SK-N-DZ (cell line): ENCODE measurements around the gene ORM1.

Experiments
- DNase-seq: peaks from one replicate; pipeline ENCODE4 v3.0.0-alpha.2; 2015; ENCODE audit warnings: low spot score

ORM1 gene

DNA sequence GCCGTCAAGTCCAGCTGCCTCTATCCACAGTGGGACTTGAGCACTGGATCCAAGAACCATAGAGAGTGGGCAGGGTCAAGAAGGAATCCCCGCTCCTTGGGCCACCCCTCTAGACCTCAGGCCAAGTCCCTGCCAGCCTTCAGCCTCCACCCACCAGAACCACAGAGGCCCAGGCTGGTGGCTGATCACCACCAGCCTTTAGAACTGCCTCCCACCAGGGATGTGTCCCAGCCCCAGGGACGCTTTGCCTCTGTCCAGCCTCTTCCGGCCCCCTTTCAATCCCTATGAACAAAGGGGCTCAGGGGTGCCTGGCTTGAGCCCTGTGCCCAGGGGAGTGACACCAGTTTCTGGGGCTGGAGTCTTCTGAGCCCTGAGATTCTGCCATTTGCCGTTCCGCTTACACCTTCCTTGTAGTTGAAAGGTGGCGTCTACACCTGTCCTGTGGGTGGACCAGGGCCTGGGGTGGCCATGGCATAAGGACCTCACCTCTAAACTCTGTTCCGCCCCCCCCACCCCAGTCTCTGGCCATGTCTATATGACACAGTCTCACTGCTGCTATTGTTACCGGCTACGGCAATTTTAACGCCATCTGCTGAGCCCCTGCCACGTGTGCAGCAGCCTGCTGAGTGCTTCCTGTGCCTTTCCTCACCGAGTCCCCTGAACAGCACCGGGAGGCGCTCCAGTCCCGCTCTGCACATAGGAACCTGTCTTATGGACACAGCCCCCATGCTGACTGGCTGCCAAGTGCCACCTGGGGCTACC lies 35.7 kb upstream of the ORM1 start:
- no peak for DNase-seq

DNA sequence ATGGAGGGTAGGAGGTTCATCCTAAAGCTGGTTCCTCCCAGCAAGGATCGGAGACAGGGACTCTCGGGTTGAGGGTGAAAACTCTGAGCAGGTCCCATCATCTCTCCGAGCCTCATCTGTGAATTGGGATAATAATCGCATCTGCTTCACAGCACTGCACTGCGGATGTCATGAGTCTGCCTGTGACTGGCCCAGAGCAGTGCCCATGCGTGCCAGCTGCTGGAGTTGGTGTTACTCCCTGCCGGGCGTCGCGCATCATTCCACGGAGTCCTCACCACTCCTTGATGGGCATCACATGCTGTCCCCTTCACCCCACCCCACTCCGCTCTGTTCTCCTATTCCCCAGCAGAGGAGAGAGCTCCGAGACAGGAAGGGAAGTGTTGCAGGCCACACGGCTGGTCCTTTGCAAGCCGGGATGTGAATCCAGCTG lies 35.1 kb upstream of the ORM1 start:
- DNase-seq, result no peak

DNA sequence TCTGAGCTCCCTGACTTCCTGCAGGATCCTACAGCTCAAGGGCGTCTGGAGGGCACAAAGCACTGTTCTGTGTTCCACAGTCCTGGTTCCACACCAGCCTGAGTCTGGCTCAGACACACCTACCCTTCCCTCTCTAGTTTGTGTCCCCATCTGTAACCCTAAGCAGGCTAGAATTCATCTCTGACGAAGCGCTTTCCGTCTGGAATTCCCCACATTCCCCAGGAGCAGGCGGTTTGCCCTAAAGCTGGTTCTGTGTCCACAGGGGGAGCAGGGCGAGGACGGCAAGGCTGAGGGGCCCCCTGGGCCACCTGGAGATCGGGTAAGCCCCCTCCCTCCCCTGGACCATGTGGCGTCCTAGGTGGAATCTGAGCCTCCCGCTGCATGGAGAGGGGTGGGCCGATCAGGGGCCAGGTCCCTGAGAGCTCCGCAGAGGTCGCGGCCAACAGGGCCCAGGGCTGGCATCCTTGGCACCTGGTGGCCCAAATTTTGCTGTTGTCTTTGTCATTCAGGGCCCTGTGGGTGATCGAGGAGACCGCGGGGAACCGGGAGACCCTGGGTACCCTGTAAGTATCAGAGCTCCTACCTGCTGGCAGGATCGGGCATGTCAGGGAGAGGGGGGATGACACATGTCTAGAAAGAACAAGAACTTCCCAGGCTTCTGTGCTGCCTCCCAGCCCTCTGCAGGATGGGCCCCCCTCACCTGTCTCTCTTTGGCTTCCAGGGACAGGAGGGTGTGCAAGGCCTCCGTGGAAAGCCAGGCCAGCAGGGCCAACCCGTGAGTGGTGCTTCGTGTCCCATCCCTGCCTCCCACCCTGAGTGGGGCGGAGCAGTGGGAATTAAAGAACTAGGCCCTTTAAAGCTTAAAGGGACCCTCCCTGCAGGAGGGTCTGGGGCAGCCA lies 34.5 kb upstream of the ORM1 start:
- DNase-seq, result no peak

DNA sequence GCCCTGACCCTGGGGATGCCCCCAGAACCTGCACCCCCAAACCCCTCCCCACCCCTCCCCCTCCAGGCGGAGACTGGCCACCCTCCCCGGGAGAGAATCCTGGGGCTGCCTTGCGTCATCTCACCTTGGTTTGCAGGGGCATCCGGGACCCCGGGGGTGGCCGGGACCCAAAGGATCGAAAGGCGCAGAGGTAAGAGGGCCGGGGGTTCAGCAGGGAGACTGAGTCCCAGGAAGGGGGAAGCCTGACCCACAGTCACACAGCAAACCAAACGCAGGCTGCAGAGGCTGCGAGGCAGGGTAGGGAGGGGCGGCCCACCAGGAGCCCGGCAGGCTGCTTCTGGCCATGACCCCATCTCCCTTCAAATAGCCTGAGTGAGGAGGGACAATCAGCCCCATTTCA lies 33.8 kb upstream of the ORM1 start:
- DNase-seq, result no peak

DNA sequence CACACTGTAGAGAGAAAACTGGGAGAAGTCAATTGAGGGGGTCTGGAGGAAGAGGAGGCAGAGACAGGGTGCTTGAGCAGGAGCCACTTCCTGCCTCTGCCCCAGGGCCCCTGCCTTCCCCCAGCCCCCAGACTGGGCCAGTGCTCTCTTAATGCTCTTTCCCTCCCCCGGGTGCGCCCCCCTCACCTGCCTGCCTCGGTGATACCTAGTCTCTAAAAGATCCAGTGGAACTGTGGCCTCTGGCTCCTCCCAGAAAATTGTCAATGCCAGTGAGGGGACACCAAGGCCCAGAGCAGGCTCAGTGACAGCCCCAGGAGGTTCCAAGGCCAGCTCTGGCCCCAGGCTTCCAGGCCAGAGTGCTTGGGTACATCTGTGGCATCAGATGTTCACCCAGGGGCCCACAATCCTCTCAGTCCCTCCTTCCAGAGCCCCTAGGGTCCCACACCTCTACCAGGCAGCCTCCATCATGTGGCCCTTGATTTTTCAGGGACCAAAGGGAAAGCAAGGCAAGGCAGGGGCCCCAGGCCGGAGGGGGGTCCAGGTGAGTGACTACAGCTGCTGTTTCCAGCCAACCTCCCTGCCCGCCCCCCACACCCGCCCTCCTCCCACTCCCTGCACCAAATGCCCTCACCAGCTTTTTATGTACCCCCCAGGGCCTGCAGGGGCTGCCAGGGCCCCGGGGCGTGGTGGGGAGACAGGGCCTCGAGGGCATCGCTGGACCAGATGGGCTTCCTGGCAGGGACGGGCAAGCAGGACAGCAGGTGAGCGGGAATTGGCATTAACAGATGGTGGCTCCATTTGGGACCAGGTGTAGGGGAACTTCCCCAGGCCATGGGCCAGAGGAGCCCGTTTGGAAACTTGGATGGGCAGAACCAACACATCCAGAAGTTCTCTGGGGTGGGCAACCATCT lies 33.1 kb upstream of the ORM1 start:
- no peak for DNase-seq

DNA sequence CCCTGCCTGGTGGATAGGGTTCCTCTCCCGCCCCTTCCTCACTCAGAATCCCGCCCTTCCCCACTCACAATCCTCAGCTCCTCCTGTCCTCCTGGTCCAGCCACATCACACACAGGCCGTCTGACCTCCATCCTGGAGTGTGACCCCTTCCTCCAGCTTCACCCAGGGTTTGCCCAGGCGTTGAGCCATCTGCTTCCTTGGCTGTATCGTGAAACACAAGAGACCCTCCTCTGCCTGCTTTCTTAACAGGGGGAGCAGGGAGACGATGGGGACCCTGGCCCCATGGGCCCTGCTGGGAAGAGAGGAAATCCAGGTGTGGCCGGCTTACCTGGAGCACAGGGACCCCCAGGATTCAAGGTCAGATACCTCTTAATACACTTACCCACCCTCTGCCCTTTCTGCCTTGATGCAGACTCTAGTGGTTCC lies 32.3 kb upstream of the ORM1 start:
- DNase-seq, result no peak

DNA sequence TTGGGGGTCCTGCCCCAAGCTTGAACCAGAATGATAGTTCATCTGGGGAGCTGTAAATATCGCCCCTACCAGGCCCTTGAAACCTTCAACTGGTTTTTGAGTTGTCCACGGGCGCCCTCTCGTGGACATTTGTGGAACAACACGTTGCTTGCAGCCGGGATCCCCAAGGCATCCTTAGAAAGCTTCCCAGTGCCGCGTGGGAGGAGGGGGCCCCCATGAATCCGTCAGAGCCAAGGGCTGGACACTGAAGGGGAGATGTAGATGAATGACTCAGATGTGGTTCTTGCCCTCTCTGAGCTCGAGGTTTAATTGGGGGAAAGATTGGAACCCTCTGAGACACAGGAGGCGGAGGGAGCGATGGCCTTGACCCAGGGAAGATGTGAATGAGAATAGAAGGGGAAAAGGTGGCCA lies 31.8 kb upstream of the ORM1 start:
- DNase-seq, result peak; percentile 61

DNA sequence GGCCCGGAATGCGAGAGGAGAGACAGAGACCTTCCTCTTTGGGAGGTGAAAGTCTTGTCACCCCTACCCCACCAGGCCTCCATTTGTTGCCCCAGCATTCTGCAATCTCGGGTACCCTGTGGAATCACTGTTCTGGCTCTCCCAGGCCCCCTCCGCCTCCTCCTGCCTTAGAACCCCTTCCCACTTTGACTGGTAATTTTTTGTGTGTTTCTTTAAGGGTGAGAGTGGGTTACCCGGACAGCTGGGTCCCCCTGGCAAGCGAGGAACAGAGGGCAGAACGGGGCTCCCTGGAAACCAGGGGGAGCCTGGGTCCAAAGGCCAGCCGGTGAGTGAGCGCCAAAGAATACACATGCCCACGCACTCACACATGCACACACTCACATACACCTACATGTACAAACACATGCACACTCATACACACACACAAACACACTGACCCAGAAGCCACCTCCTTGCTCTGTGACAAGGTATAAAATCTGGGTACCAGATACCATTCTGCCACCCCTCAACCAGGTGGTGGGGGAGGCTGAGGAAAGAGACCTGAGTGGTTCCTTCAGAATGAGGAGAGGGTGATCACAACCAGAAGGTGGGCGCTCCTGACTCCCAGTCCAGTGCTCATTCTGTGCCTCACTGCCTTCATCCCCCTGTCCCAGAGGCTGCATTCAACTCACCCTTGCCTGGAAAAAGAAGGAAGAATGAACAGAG lies 30.9 kb upstream of the ORM1 start:
- DNase-seq, result no peak

DNA sequence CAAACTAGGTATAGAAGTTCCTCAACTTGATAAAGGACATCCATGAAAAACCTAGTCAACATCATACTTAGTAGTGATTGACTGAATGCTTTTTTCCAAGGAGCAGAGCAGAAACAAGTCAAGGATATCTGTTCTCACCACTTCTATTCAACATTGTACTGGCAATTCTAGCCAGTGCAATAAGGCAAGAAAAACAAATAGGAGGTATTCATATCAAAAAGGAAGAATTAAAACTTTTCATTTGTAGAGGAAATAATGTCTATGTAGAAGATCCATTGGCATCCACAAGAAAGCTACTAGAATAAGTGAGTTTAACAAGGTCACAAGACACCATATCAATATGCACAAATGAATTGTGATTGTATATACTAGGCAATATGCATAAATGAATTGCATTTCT lies 28.2 kb upstream of the ORM1 start:
- DNase-seq, result no peak

DNA sequence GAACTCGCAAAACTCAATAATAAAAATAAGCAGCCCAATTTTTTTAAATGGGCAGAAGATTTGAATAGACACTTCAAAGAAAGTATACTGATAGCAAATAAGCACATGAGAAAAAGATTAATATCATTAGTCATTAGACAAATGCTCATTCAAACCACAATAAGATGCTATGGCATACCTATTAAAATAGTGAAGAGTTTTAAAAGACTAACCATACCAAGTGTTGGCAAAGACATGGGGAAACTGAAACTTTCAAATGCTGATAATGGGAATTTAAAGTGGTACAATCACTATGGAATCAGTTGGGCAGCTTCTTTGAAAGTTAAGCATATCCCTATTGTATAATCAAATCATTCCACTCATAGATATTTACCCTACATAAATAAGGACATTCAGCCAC lies 26.6 kb upstream of the ORM1 start:
- DNase-seq, result no peak

DNA sequence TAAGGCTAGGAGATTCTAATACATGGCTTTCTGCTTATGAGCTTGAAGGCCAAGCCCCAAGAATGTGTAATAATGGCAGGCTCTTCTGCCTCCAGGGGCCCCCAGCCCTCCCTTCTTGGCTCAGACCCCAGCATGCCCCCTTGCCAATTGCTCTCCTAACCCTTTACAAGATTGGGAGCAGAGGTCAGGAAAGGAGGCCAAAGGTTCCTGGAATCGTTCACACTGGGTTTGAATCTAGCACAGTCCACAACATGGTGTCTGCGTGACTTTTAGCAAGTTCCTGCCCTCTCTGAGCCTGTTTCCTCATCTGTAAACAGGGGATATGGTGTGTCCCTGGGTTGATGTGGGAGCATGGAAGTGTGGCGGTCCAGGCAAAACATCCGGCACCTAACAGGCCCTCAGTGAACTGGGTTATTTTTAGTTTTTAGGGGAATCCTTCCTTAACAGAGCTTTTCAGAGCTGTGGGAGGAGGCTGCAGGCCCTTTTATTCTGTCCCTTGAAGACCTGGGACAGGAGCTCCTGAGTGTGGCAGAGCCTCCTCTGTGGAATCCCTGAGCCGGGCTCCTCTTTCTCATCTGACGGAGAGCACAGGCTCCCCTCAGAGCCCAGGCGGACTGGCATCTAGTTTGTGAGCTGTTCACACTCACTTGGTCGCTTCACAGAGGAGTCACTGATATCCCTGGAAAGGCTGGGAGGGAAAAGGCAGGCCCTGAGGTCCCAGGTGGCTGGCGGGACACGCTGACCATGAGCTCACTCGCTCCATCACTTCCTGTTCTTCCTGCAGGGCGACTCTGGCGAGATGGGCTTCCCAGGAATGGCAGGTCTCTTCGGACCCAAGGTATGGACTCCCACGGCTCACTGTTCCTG lies 23.4 kb upstream of the ORM1 start:
- DNase-seq, result no peak

DNA sequence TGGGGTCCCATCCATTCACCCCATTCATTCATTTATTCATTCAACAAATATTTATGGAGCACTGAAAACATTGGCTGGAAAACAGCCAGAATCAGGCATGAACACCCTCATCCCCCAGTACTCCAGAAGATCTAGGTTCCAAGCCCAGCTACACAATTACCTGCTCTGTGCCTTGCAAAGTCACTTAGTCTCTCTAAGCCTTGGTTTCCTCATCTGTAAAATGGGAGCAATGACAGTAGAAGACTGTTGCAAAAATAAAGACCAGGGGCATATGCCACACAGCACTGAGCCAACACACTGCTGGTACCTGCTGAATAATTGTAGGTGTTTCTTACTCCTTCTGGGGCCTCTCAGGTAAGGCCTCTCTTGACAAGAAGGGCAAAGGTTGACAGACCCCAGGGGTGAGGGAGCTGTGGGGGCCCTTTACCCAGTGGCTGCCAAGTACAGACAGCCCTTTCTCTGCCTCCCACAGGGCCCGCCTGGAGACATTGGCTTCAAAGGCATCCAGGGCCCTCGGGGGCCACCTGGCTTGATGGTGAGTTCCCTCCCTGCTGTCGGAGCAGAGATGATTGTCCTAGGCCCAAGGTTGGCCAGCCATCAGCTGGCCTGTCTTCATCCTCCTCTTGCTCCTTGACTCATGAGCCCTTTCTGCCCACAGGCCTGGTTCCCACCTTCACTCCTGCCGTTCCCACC lies 22.6 kb upstream of the ORM1 start:
- DNase-seq, result no peak

DNA sequence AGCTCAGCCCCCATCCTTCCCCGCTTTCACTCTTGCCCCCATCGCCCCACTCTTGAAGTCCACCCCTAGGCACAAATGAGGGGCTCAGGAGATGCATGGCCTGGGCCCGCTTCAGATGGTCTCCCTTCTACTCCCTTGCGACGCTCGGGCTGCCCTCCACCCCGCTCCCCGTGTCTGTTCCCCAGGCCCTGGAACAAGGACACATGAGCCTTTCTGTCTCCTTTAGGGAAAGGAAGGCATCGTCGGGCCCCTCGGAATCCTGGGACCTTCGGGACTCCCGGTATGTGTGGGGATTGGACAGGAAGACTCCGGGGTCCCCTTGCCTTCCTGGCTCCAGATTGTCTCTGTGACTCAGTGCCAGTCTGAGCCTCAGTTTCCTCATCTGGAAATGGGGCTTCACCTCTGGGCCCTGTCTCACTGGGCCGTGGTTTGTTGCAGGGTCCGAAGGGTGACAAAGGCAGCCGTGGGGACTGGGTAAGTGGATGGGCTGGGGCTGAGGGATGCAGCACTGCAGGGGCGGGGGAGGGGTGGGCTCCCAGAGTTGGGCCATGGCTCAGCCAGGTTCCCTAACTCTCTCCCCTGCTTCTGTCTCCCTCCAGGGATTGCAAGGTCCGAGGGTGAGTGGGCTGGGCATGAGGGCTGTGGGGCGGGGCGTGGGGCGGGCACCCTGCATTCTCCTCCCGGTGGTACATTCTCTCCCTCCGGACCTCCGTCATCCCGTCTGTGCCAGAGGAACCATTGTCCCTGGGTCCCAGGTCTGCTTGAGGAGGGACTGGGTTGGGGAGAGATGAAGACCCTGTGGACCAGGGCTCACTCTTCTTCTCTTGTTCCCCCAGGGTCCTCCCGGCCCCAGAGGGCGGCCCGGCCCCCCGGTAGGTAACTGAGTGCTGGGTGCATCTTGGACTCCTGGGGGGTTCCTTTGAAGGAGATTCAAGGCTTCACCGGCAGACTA lies 21.8 kb upstream of the ORM1 start:
- no peak for DNase-seq

DNA sequence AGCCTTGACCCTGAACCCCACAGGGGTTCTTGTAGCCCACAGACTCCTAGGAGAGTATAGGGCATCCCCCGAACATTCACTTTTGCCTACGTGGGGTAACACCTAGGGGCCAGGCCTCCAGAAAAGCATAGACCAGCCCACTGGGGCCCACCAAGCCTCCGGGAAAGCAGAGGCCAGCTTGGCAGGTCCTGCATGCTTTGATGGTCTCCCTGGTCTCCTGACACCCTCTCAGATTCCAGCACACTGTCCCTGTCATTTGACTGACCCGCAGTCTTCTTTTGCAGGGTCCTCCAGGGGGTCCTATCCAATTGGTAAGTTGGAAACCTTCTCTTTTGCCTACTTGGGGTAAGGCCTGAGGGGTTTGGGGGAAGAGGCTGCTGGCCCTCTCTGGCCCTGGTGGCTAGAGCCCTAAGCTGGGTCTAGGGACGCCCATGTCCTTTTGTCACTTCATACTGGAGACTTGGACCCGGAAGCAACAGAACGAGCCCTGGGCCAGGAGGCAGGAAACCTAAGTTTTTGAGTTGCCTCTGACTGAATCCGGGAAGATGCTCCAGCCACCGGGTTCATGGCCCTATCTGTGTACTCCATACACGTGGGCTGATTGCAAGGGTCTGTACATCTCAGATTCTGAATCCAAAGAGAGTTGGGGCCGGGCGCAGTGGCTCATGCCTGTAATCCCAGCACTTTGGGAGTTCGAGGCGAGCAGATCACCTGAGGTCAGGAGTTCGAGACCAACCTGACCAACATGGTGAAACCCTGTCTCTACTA lies 20.9 kb upstream of the ORM1 start:
- no peak for DNase-seq

DNA sequence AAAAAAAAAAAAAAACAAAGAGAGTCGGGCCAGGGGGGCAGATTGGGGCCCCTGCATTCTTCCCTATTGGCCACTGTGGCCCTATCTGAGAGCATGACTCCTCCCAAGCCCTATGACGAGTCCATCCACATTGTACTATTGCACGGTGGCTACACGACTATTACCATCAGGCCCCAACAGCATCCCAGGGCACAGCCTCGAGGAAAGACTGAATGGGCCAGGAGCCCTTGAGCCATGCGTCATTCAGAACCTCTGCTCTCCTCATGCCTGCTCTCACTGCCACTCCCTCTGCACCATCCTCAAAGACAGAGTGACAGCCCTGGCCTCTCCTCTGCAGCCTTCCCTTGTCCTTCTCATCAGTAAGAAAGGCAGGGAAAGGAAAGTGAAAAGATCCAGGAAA lies 20.2 kb upstream of the ORM1 start:
- DNase-seq, result no peak

DNA sequence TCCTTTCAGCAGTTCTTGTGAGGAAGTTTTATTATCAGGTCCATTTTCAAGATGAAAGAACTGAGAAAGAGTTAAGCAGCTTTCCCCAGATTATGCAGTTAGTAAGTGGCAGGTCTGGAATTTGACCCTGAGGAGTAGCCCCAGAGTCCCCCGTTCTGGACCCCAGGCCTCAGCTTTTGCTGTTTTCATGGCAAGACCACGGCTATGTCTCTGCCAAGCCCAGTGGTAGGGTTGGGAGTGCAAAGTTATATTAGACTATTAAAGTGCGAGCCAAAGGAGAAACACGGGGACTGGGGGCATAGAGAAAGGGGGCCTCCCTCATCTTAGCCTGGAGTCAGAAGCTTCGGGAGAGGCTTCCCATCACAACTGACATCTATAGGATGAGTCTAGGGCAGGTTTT lies 19.3 kb upstream of the ORM1 start:
- no peak for DNase-seq

DNA sequence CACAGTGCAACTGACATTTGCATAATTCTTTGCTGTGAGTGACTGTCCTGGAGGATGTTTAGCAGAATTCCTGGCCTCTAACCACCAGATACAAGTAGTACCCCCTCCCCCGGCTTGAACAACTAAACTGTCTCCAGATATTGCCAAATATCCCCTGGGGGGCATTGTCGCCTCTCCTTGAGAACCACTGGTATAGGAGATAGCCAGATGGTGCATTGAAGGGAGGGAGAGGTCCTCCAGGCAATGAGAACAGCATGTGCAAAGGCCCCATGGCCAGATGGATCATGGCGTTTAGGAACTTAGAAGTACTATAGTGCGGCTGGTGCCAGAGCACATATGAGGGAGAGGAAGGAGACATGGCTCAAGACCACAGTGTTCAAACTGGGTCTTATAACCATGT lies 18.9 kb upstream of the ORM1 start:
- no peak for DNase-seq
